WTC11 (cell line): ENCODE data around the gene NCBP2. TPM values are rescaled to one million over a fixed set of nuclear protein-coding genes. Genes with fewer than 3 reads are reported as not detected.

ENCODE experiments used
- ATAC-seq: fragments of 200-7000 bp; cut with Tn5 transposase; 2 replicates; pipeline ENCODE4 v1.10.0; 2021; ENCODE audit warnings: mild to moderate bottlenecking, moderate library complexity
- CTCF ChIA-PET: fragments of 300-600 bp; sonication (Branson Sonifier 250); formaldehyde crosslinking; loops from one replicate; lab custom pipeline; 2021; ENCODE audit warnings: antibody characterized with exemption; lab: Charles Lee
- POLR2A ChIA-PET: fragments of 350-600 bp; sonication (Branson Sonifier 250); formaldehyde crosslinking; loops from one replicate; lab custom pipeline; 2021; ENCODE audit warnings: antibody characterized with exemption; lab: Charles Lee
- DNase-seq: peaks from one replicate; pipeline ENCODE4 v3.0.0; 2021; ENCODE audit warnings: low spot score
- H3K27ac Mint-ChIP-seq: 2 replicates; pipeline ENCODE4 v1.8.0; 2021; ENCODE audit warnings: mixed read lengths
- H3K27me3 Mint-ChIP-seq: 2 replicates; pipeline ENCODE4 v1.8.0; 2021; ENCODE audit warnings: low read depth, mild to moderate bottlenecking, moderate library complexity, mixed read lengths
- H3K36me3 Mint-ChIP-seq: 2 replicates; pipeline ENCODE4 v1.8.0; 2021; ENCODE audit warnings: mixed read lengths
- H3K4me1 Mint-ChIP-seq: 2 replicates; pipeline ENCODE4 v1.8.0; 2022; ENCODE audit warnings: mixed read lengths
- H3K4me3 Mint-ChIP-seq: 2 replicates; pipeline ENCODE4 v1.8.0; 2021; ENCODE audit warnings: mild to moderate bottlenecking, moderate library complexity, mixed read lengths
- H3K9me3 Mint-ChIP-seq: 2 replicates; pipeline ENCODE4 v1.8.0; 2021; ENCODE audit warnings: mixed read lengths
- AR ChIP-seq: fragments of 250-450 bp; sonication (Bioruptor Pico); IDR thresholded peaks from 2 replicates; pipeline ENCODE4 v1.9.0; 2021; ENCODE audit warnings: mild to moderate bottlenecking
- CBFB ChIP-seq: sonication (generic); formaldehyde crosslinking; IDR thresholded peaks from 2 replicates; pipeline ENCODE4 v1.8.1; 2022; ENCODE audit warnings: mild to moderate bottlenecking, low read depth, missing genetic modification reagents
- CREB1 ChIP-seq: sonication (generic); formaldehyde crosslinking; IDR thresholded peaks from 2 replicates; pipeline ENCODE4 v1.8.0; 2023; ENCODE audit warnings: mild to moderate bottlenecking, missing genetic modification reagents
- E2F4 ChIP-seq: sonication (generic); formaldehyde crosslinking; IDR thresholded peaks from 2 replicates; pipeline ENCODE4 v1.8.1; 2022; ENCODE audit warnings: low read depth, mild to moderate bottlenecking, moderate library complexity, missing genetic modification reagents, borderline replicate concordance
- ELF4 ChIP-seq: sonication (generic); formaldehyde crosslinking; IDR thresholded peaks from 2 replicates; pipeline ENCODE4 v1.8.1; 2022; ENCODE audit warnings: low read depth, mild to moderate bottlenecking, moderate library complexity, missing genetic modification reagents
- EMX1 ChIP-seq: fragments of 250-450 bp; sonication (Bioruptor Pico); IDR thresholded peaks from 2 replicates; pipeline ENCODE4 v1.8.0; 2021; ENCODE audit warnings: mild to moderate bottlenecking
- ESRRA ChIP-seq: sonication (generic); formaldehyde crosslinking; IDR thresholded peaks from 2 replicates; pipeline ENCODE4 v1.8.1; 2022; ENCODE audit warnings: mild to moderate bottlenecking, missing genetic modification reagents, borderline replicate concordance
- IRF1 ChIP-seq: sonication (generic); formaldehyde crosslinking; IDR thresholded peaks from 2 replicates; pipeline ENCODE4 v1.8.0; 2023; ENCODE audit warnings: missing genetic modification reagents
- JUN ChIP-seq: sonication (generic); formaldehyde crosslinking; IDR thresholded peaks from 2 replicates; pipeline ENCODE4 v1.8.0; 2023; ENCODE audit warnings: mild to moderate bottlenecking, missing genetic modification reagents
- MAX ChIP-seq: sonication (generic); formaldehyde crosslinking; IDR thresholded peaks from 2 replicates; pipeline ENCODE4 v1.8.0; 2022; ENCODE audit warnings: mild to moderate bottlenecking, missing genetic modification reagents
- MXD4 ChIP-seq: fragments of 250-450 bp; sonication (Bioruptor Pico); IDR thresholded peaks from 2 replicates; pipeline ENCODE4 v1.8.0; 2021; ENCODE audit warnings: mild to moderate bottlenecking, moderate library complexity, borderline replicate concordance
- NFATC4 ChIP-seq: fragments of 250-450 bp; sonication (Bioruptor Pico); IDR thresholded peaks from 2 replicates; pipeline ENCODE4 v1.9.0; 2021; ENCODE audit warnings: mild to moderate bottlenecking
- PRRX2 ChIP-seq: fragments of 250-450 bp; sonication (Bioruptor Pico); IDR thresholded peaks from 2 replicates; pipeline ENCODE4 v1.8.0; 2021; ENCODE audit warnings: mild to moderate bottlenecking
- SP1 ChIP-seq: sonication (generic); formaldehyde crosslinking; conservative IDR thresholded peaks from 2 replicates; pipeline ENCODE4 v1.8.1; 2022; ENCODE audit warnings: missing genetic modification reagents
- STAT6 ChIP-seq: sonication (generic); formaldehyde crosslinking; conservative IDR thresholded peaks from 2 replicates; pipeline ENCODE4 v1.8.1; 2023; ENCODE audit warnings: mild to moderate bottlenecking, low read depth, missing genetic modification reagents, moderate library complexity
- TEAD4 ChIP-seq: sonication (generic); formaldehyde crosslinking; IDR thresholded peaks from 2 replicates; pipeline ENCODE4 v1.8.0; 2022; ENCODE audit warnings: mild to moderate bottlenecking, missing genetic modification reagents
- TP53 ChIP-seq: sonication (generic); formaldehyde crosslinking; IDR thresholded peaks from 2 replicates; pipeline ENCODE4 v1.8.1; 2023; ENCODE audit warnings: mild to moderate bottlenecking, missing genetic modification reagents
- ZBTB21 ChIP-seq: sonication (generic); formaldehyde crosslinking; IDR thresholded peaks from 2 replicates; pipeline ENCODE4 v1.8.1; 2023; ENCODE audit warnings: mild to moderate bottlenecking, missing genetic modification reagents, borderline replicate concordance
- ZNF121 ChIP-seq: sonication (generic); formaldehyde crosslinking; IDR thresholded peaks from 2 replicates; pipeline ENCODE4 v1.8.0; 2023; ENCODE audit warnings: missing genetic modification reagents
- ZNF317 ChIP-seq: sonication (generic); formaldehyde crosslinking; IDR thresholded peaks from 2 replicates; pipeline ENCODE4 v1.8.1; 2023; ENCODE audit warnings: low read depth, mild to moderate bottlenecking, moderate library complexity, missing genetic modification reagents, borderline replicate concordance
- ZNF423 ChIP-seq: fragments of 250-450 bp; sonication (Bioruptor Pico); IDR thresholded peaks from 2 replicates; pipeline ENCODE4 v2.1.2; 2022; ENCODE audit warnings: mild to moderate bottlenecking, moderate library complexity
- ZSCAN18 ChIP-seq: fragments of 250-450 bp; sonication (Bioruptor Pico); IDR thresholded peaks from 2 replicates; pipeline ENCODE4 v2.1.2; 2022; ENCODE audit warnings: mild to moderate bottlenecking, moderate library complexity
- total RNA-seq: library from RNA; stranded (reverse); gene quantifications from 3 replicates; pipeline ENCODE4 v1.2.3, GENCODE V29; 2021
- TF ChIP-seq, protein P1 (sequence below): sonication (generic); formaldehyde crosslinking; IDR thresholded peaks from 2 replicates; pipeline ENCODE4 v1.8.1; 2023; ENCODE audit warnings: mild to moderate bottlenecking, missing genetic modification reagents, moderate library complexity

NCBP2 gene
- total RNA-seq, 1 experiment from 2014 or later = 96.9 TPM

GRCh38 chr3:196936288-196936687, 6.0 kb downstream of the NCBP2 start:
- no peaks in the 10 kb centered on the region for H3K27me3 Mint-ChIP-seq
- DNase-seq (no peak), ATAC-seq (no peak)
- no peak for TF ChIP-seq AR (CRISPR knock-in tag)
- peak; percentile 94 for TF ChIP-seq ZNF121 (CRISPR knock-in tag)
- peaks cover 70% of the 10 kb centered on the region for H3K36me3 Mint-ChIP-seq
- peaks cover 7% of the 10 kb centered on the region for H3K4me1 Mint-ChIP-seq
- no peaks in the 10 kb centered on the region for H3K9me3 Mint-ChIP-seq
- POLR2A ChIA-PET = no interaction called here
- H3K27ac Mint-ChIP-seq = no peak overlapping the region
- no peak overlapping the region for H3K4me3 Mint-ChIP-seq
- CTCF ChIA-PET = no interaction called here

DNA sequence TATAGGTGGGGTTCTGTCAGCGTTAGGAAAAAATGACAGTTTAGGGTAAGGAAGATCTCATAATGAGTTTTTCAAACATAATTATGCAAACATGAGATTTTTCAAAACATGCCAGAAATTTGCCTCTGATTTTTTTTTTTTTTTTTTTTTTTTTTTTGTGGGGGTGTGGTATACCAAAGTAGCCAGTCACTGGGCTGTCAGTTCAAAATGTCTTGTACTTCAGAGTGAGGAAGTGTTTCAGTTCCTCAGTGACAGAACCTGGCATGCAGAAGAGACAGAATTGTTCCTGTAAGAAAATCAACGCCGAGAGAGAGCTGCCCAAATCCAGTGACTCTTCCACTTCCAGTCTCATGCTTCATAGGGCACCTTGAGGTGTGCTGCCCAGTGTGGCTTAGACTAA, 9.7 kb downstream of the NCBP2 start:
- TF ChIP-seq, protein P1, sequence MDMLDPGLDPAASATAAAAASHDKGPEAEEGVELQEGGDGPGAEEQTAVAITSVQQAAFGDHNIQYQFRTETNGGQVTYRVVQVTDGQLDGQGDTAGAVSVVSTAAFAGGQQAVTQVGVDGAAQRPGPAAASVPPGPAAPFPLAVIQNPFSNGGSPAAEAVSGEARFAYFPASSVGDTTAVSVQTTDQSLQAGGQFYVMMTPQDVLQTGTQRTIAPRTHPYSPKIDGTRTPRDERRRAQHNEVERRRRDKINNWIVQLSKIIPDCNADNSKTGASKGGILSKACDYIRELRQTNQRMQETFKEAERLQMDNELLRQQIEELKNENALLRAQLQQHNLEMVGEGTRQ = no peak
- TF ChIP-seq NFATC4 (CRISPR knock-in tag) (no peak), ESRRA (CRISPR knock-in tag) (no peak), ZSCAN18 (no peak), ELF4 (CRISPR knock-in tag) (no peak), E2F4 (CRISPR knock-in tag) (no peak), JUN (CRISPR knock-in tag) (no peak), ZNF423 (CRISPR knock-in tag) (no peak), ZBTB21 (CRISPR knock-in tag) (no peak), ZNF317 (CRISPR knock-in tag) (no peak), TEAD4 (CRISPR knock-in tag) (no peak), SP1 (no peak), MAX (CRISPR knock-in tag) (no peak)
- no peak overlapping the region for H3K4me3 Mint-ChIP-seq
- ATAC-seq = no peak
- no peak overlapping the region for H3K27ac Mint-ChIP-seq
- ChIA-PET POLR2A (no interaction called here), CTCF (interaction anchor here (0.7 to 1.3 kb wide), 2 partner anchors 323 to 922 kb away, joined by 3 to 4 read pairs; no protein-coding TSS in a partner anchor)
- peaks cover 9% of the 10 kb centered on the region for H3K4me1 Mint-ChIP-seq
- peaks cover 56% of the 10 kb centered on the region for H3K36me3 Mint-ChIP-seq
- H3K9me3 Mint-ChIP-seq = no peaks in the 10 kb centered on the region
- DNase-seq = no peak
- H3K27me3 Mint-ChIP-seq = no peaks in the 10 kb centered on the region

DNA sequence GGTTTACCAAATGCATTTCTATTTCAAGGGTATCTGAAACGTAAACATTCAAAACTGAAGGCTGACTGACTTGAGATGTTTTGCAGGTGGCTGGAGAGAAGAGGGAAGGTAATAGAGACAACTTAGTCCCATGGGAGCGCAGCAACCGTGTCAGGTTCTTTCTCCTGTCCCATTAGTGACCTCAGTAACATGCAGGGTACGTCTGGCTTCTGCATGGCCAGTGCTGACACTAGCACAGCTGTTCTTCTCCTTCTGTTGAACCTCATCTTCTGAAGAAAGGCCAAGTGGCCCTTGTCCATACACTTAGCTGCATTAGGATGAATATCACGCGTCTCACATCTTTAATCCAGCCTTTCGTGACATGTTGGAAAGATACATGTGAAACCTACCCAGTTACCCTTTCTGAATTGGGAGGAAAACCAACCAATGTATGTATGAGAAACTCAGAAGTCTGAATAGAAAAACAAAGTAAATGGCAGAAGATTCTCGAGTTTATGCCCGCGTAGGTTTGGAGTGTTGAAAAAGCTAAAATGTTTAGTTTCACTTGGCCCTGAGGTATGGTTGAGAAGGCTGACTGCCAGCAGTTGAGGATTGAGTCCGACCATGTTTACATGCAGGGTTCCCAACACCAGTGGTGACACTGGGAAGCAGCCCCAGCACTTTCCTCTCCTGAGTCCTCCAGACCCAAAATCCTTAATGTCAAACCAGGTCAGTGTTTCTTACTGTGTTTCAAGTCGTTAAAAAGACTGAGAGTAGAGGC, 10.3 kb downstream of the NCBP2 start:
- Mint-ChIP-seq H3K4me1 (peaks cover 13% of the 10 kb centered on the region), H3K4me3 (no peak overlapping the region), H3K36me3 (peaks cover 50% of the 10 kb centered on the region), H3K27me3 (no peaks in the 10 kb centered on the region), H3K27ac (no peak overlapping the region), H3K9me3 (no peaks in the 10 kb centered on the region)
- ChIA-PET CTCF (interaction anchor here (1.3 kb wide), 1 partner anchor 322 kb away, joined by 4 read pairs; no protein-coding TSS in a partner anchor), POLR2A (no interaction called here)
- DNase-seq = no peak
- no peak for ATAC-seq
- TF ChIP-seq PRRX2 (CRISPR knock-in tag) (no peak), CBFB (CRISPR knock-in tag) (no peak), IRF1 (no peak), CREB1 (no peak), MXD4 (CRISPR knock-in tag) (no peak), STAT6 (CRISPR knock-in tag) (no peak), TP53 (CRISPR knock-in tag) (no peak), ZBTB21 (CRISPR knock-in tag) (no peak), EMX1 (CRISPR knock-in tag) (no peak)
